ENCODE measurements around the gene SEPTIN8. TPM values are rescaled to one million over a fixed set of nuclear protein-coding genes. Genes with fewer than 3 reads are reported as not detected.

Gene SEPTIN8
- total RNA-seq, 2 experiments from 2014 or later = 10.6 to 15.5 TPM

DNA sequence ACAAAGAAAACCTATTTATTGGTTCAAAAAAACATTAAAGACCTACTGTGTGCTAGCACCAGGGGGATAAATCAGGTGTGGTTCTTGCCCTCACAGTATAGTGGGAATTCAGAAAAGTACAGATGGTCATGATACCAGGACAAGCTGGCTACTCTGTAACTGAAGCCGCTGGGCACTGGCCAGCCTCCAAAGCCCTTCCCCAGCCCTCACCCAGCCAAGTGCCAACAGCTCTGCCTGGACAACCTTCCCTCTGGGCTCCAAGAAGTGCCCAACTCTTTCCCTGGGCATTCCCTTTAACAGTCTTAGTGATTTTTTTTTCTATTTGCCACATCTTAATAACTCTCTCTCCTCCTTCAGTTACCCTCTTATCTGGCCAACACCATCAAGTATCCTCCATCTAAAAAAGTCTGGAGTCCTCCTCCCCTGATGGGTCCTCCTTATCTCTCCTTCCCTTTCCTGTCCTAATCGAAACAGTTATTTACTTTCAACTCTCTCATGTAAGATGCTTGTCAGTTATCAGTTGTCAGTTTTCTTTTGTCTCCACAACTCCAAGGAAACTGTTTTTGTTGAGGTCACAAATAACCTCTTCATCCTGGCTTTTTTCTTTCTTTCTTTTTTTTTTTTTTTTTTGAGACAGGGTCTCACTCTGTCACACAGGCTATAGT is 13.3 kb upstream of the SEPTIN8 start:
- ChIA-PET POLR2A (interaction anchor here (0.6 to 1.0 kb wide), 3 partner anchors 9 to 253 kb away, joined by 3 to 6 read pairs (median 3); no protein-coding TSS in a partner anchor), CTCF (ENCODE audit: unreplicated experiment) (interaction anchor here (0.6 kb wide), 1 partner anchor 435 kb away, joined by 3 read pairs; no protein-coding TSS in a partner anchor)
- H4K20me1 ChIP-seq (ENCODE audit: insufficient read depth, low read length) = no peaks in the 10 kb centered on the region
- no peaks in the 10 kb centered on the region for H3K4me1 ChIP-seq (ENCODE audit: insufficient read depth, low read length, poor library complexity, severe bottlenecking)
- no peak overlapping the region for H2AFZ ChIP-seq (ENCODE audit: low read length)
- no peaks in the 10 kb centered on the region for H3K9me2 ChIP-seq (ENCODE audit: insufficient read depth, low read length)
- no peak overlapping the region for H3K4me2 ChIP-seq (ENCODE audit: low read length)
- no peaks in the 10 kb centered on the region for H3K79me2 ChIP-seq (ENCODE audit: insufficient read depth, low read depth, low read length)
- no peak for TF ChIP-seq CTCF (conservative IDR thresholded peaks at IDR 0.05; ENCODE audit: low read length)
- no peak for TF ChIP-seq EZH2phosphoT487 (IDR thresholded peaks at IDR 0.05; ENCODE audit: borderline replicate concordance, low read depth, low read length)
- DNase-seq (ENCODE audit: low spot score) = no peak
- H3K4me3 ChIP-seq (ENCODE audit: low read depth, low read length, poor library complexity, severe bottlenecking) = no peak overlapping the region
- no peaks in the 10 kb centered on the region for H3K36me3 ChIP-seq (ENCODE audit: insufficient read depth, low read length)
- no TSS peak for BruUV-seq (replicated peaks)
- H3K9me3 ChIP-seq (ENCODE audit: low read length) = no peaks in the 10 kb centered on the region
- intact Hi-C loops (cut with micrococcal nuclease; ENCODE audit: unreplicated experiment) = no loop called here
- no peak overlapping the region for H3K27ac ChIP-seq (ENCODE audit: low read depth, low read length, poor library complexity, severe bottlenecking)

- CTCF ChIA-PET (ENCODE audit: unreplicated experiment) = no interaction called here
Observed at GRCh38 chr5:132788990-132789886, 12.2 kb upstream of the SEPTIN8 start.

More at GRCh38 chr5:132788990-132789886, 12.2 kb upstream of the SEPTIN8 start:
- Histone ChIP-seq H3K36me3 (ENCODE audit: insufficient read depth, low read length) (no peaks in the 10 kb centered on the region), H3K4me1 (ENCODE audit: insufficient read depth, low read length, poor library complexity, severe bottlenecking) (no peaks in the 10 kb centered on the region), H3K9me2 (ENCODE audit: insufficient read depth, low read length) (no peaks in the 10 kb centered on the region), H4K20me1 (ENCODE audit: insufficient read depth, low read length) (no peaks in the 10 kb centered on the region), H3K79me2 (ENCODE audit: insufficient read depth, low read depth, low read length) (no peaks in the 10 kb centered on the region), H3K4me3 (ENCODE audit: low read depth, low read length, poor library complexity, severe bottlenecking) (no peak overlapping the region), H3K9me3 (ENCODE audit: low read length) (no peaks in the 10 kb centered on the region), H3K4me2 (ENCODE audit: low read length) (no peak overlapping the region), H3K27ac (ENCODE audit: low read depth, low read length, poor library complexity, severe bottlenecking) (no peak overlapping the region), H2AFZ (ENCODE audit: low read length) (no peak overlapping the region)
- TF ChIP-seq EZH2phosphoT487 (IDR thresholded peaks at IDR 0.05; ENCODE audit: borderline replicate concordance, low read depth, low read length) (no peak), CTCF (conservative IDR thresholded peaks at IDR 0.05; ENCODE audit: low read length) (no peak)
- POLR2A ChIA-PET = no interaction called here
- intact Hi-C loops (cut with micrococcal nuclease; ENCODE audit: unreplicated experiment) = no loop called here
- no peak for DNase-seq (ENCODE audit: low spot score)
- no TSS peak for BruUV-seq (replicated peaks)
